Fibroblast of skin of right biceps (primary cell): Measurements from ENCODE around the gene STEAP2.

ENCODE experiments used
- DNase-seq: peaks from one replicate; pipeline ENCODE4 v3.0.0-alpha.2; 2013

The STEAP2 gene

DNA sequence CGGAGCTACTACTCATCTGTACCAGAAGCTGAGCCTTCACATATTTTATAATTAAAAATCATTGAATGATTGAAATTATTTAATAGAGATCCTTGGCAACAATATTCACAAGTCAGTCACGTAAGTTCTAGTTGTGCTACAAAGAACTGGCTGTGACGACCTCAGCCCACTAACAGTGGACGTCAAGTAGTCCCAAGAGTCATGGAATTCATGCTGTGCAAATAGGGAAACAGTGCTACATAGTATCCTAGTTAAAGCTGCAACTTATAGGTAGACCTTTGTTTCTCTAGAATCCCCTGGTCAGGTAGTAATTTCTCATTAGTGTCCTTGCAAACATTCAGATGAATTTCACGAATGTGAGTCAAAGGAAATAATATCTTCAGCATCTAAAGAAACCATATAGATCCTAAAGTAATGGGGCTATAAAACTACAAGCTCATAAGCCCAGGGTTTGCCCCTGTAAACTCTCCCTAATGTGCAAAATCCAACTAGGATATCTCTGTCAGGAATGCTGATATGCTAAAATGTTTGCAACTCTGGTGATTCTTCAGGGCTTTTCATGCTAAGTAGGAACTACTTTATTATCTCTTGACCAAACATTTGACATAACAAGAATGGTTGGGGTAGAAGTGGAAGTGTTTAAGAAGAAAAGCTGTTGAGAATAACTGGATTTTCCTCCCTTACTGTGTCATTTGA, 64.6 kb downstream of the STEAP2 start:
- no peak for DNase-seq
